VCaP (cell line): ENCODE results near the gene RNASE4.
A peak's percentile ranks its signal among the peaks of the same experiment; 100 is the strongest.

Experiments used
- H3K27ac ChIP-seq: fragments of 450-650 bp; 2 replicates; pipeline ENCODE4 v1.5.1; 2017
- CTCF ChIP-seq: fragments of 450-650 bp; conservative IDR thresholded peaks from 2 replicates; pipeline ENCODE4 v1.5.1; 2017; ENCODE audit warnings: mild to moderate bottlenecking, moderate library complexity

The RNASE4 gene

GRCh38 chr14:20711261-20711660 is 26.9 kb downstream of the RNASE4 start:
- TF ChIP-seq CTCF: no peak
- H3K27ac ChIP-seq: no peak overlapping the region

- no peak for TF ChIP-seq CTCF
- no peak overlapping the region for H3K27ac ChIP-seq
Observed at GRCh38 chr14:20711685-20712084, 27.3 kb downstream of the RNASE4 start.

GRCh38 chr14:20712904-20713303 is 28.5 kb downstream of the RNASE4 start:
- TF ChIP-seq CTCF: no peak
- H3K27ac ChIP-seq: no peak overlapping the region

- no peak for TF ChIP-seq CTCF
- H3K27ac ChIP-seq: peak overlapping the region; percentile 74
Observed at GRCh38 chr14:20714593-20715250, 30.4 kb downstream of the RNASE4 start.

GRCh38 chr14:20719777-20720176 is 35.4 kb downstream of the RNASE4 start:
- no peak for TF ChIP-seq CTCF
- H3K27ac ChIP-seq: peak overlapping the region; percentile 93

GRCh38 chr14:20720741-20721140 is 36.4 kb downstream of the RNASE4 start:
- TF ChIP-seq CTCF: no peak
- peak overlapping the region; percentile 93 for H3K27ac ChIP-seq

- no peak for TF ChIP-seq CTCF
Observed at GRCh38 chr14:20722016-20722415, 37.7 kb downstream of the RNASE4 start.

More at GRCh38 chr14:20722016-20722415, 37.7 kb downstream of the RNASE4 start:
- no peak overlapping the region for H3K27ac ChIP-seq
